Type B pancreatic cell (in vitro differentiated cells): ENCODE results near the gene TRIM65. TPM values are rescaled to one million over a fixed set of nuclear protein-coding genes. Genes with fewer than 3 reads are reported as not detected.

Experiments used
- DNase-seq: peaks from one replicate; pipeline ENCODE4 v3.0.0; 2021; ENCODE audit warnings: mixed read lengths; ENCODE audit not compliant: unreplicated experiment; ENCODE audit errors: extremely low spot score
- H3K27ac Mint-ChIP-seq: 2 replicates; pipeline ENCODE4 v1.8.0; 2021; ENCODE audit warnings: mild to moderate bottlenecking, mixed read lengths
- H3K27me3 Mint-ChIP-seq: 2 replicates; pipeline ENCODE4 v1.8.0; 2021; ENCODE audit warnings: mixed read lengths
- H3K36me3 Mint-ChIP-seq: 2 replicates; pipeline ENCODE4 v1.8.0; 2021; ENCODE audit warnings: mixed read lengths
- H3K4me1 Mint-ChIP-seq: one replicate; pipeline ENCODE4 v1.8.0; 2021; ENCODE audit warnings: mixed read lengths; ENCODE audit not compliant: unreplicated experiment
- H3K4me3 Mint-ChIP-seq: 2 replicates; pipeline ENCODE4 v1.8.0; 2021; ENCODE audit warnings: mild to moderate bottlenecking, mixed read lengths
- H3K9me3 Mint-ChIP-seq: 2 replicates; pipeline ENCODE4 v1.8.0; 2021; ENCODE audit warnings: mixed read lengths
- CTCF ChIP-seq: fragments of 200-600 bp; sonication (generic); conservative IDR thresholded peaks from 2 replicates; pipeline ENCODE4 v1.5.0; 2021; ENCODE audit warnings: antibody characterized with exemption, mild to moderate bottlenecking
- total RNA-seq: library from RNA; stranded (reverse); gene quantifications from 2 replicates; pipeline ENCODE4 v1.2.1, GENCODE V29; 2021; ENCODE audit warnings: low replicate concordance

Gene TRIM65
- total RNA-seq, 1 donor from 2014 or later = 19.0 TPM

- no peak overlapping the region for H3K27ac Mint-ChIP-seq
Measured at GRCh38 chr17:75922173-75922961, 25.6 kb upstream of the TRIM65 start.

GRCh38 chr17:75921596-75921995 lies 24.8 kb upstream of the TRIM65 start:
- Mint-ChIP-seq H3K27me3 (no peaks in the 10 kb centered on the region), H3K4me1 (peaks cover 4% of the 10 kb centered on the region), H3K9me3 (no peaks in the 10 kb centered on the region), H3K4me3 (no peak overlapping the region), H3K27ac (no peak overlapping the region), H3K36me3 (peaks cover 4% of the 10 kb centered on the region)
- DNase-seq = no peak
- TF ChIP-seq CTCF = no peak

More at GRCh38 chr17:75922173-75922961, 25.6 kb upstream of the TRIM65 start:
- no peak for TF ChIP-seq CTCF
- H3K27me3 Mint-ChIP-seq = no peaks in the 10 kb centered on the region
- H3K36me3 Mint-ChIP-seq = peaks cover under 1% of the 10 kb centered on the region
- no peaks in the 10 kb centered on the region for H3K9me3 Mint-ChIP-seq
- H3K4me3 Mint-ChIP-seq = no peak overlapping the region
- no peak for DNase-seq
- peaks cover under 1% of the 10 kb centered on the region for H3K4me1 Mint-ChIP-seq

GRCh38 chr17:75920045-75920560 lies 23.4 kb upstream of the TRIM65 start:
- DNase-seq = no peak
- peaks cover 4% of the 10 kb centered on the region for H3K4me1 Mint-ChIP-seq
- H3K27ac Mint-ChIP-seq = no peak overlapping the region
- TF ChIP-seq CTCF = no peak
- no peaks in the 10 kb centered on the region for H3K27me3 Mint-ChIP-seq
- H3K4me3 Mint-ChIP-seq = no peak overlapping the region
- H3K36me3 Mint-ChIP-seq = peaks cover 4% of the 10 kb centered on the region
- no peaks in the 10 kb centered on the region for H3K9me3 Mint-ChIP-seq

GRCh38 chr17:75919611-75920010 lies 22.9 kb upstream of the TRIM65 start:
- Mint-ChIP-seq H3K27me3 (no peaks in the 10 kb centered on the region), H3K4me1 (peaks cover 4% of the 10 kb centered on the region), H3K36me3 (peaks cover 4% of the 10 kb centered on the region), H3K27ac (no peak overlapping the region), H3K4me3 (no peak overlapping the region), H3K9me3 (no peaks in the 10 kb centered on the region)
- no peak for DNase-seq
- TF ChIP-seq CTCF = no peak

- TF ChIP-seq CTCF = no peak
- DNase-seq = no peak
- H3K36me3 Mint-ChIP-seq = peaks cover 4% of the 10 kb centered on the region
- H3K4me1 Mint-ChIP-seq = peaks cover 4% of the 10 kb centered on the region
- no peak overlapping the region for H3K27ac Mint-ChIP-seq
- H3K4me3 Mint-ChIP-seq = no peak overlapping the region
- H3K9me3 Mint-ChIP-seq = no peaks in the 10 kb centered on the region
- H3K27me3 Mint-ChIP-seq = no peaks in the 10 kb centered on the region
Measured at GRCh38 chr17:75917917-75918445, 21.2 kb upstream of the TRIM65 start.
